K562 (cell line): ENCODE data around the gene HYAL3. TPM values are rescaled to one million over a fixed set of nuclear protein-coding genes. Genes with fewer than 3 reads are reported as not detected.

ENCODE experiments used
- GABPB1 ChIP-seq: sonication (generic); formaldehyde crosslinking; IDR thresholded peaks from 2 replicates; pipeline ENCODE4 v1.8.0; 2022; ENCODE audit warnings: mild to moderate bottlenecking, missing genetic modification reagents
- HMGN3 ChIP-seq: IDR thresholded peaks from 2 replicates; pipeline ENCODE4 v1.6.1; 2011; ENCODE audit warnings: borderline replicate concordance, low read depth, mild to moderate bottlenecking, mixed read lengths, low read length; ENCODE audit not compliant: insufficient read length; ENCODE audit errors: extremely low read depth
- JUN ChIP-seq, 2 experiments: sonication (generic) in 1 of 2; formaldehyde crosslinking in 1 of 2; IDR thresholded peaks; 2 replicates each; pipeline versions ENCODE4 v1.6.1 to v1.8.0; 2012 to 2022; ENCODE audit warnings: borderline replicate concordance in 2 of 2, mild to moderate bottlenecking in 2 of 2, improper control_type of control experiment in 1 of 2, low read depth in 1 of 2, low read length in 1 of 2, missing genetic modification reagents in 1 of 2
- POLR2AphosphoS5 ChIP-seq: IDR thresholded peaks from 2 replicates; pipeline ENCODE4 v1.6.1; 2011; ENCODE audit warnings: mild to moderate bottlenecking, low read depth, low read length, moderate library complexity; ENCODE audit not compliant: control insufficient read depth, insufficient read depth
- REST ChIP-seq, 2 experiments: fragments of 450-650 bp; formaldehyde crosslinking in 1 of 2; IDR thresholded peaks; 2 replicates each; pipeline versions ENCODE4 v1.4.0 to v1.6.1; 2014 to 2020; ENCODE audit warnings: mild to moderate bottlenecking in 2 of 2, borderline replicate concordance in 1 of 2, low read depth in 1 of 2
- THAP12 ChIP-seq: fragments of 250-450 bp; sonication (Bioruptor Pico); IDR thresholded peaks from 2 replicates; pipeline ENCODE4 v1.9.0; 2021; ENCODE audit warnings: mild to moderate bottlenecking, inconsistent platforms
- XRCC5 ChIP-seq: fragments of 200-400 bp; formaldehyde crosslinking; IDR thresholded peaks from 2 replicates; pipeline ENCODE4 v1.6.1; 2017; ENCODE audit warnings: low read depth, mild to moderate bottlenecking, low read length
- polyA plus RNA-seq, 8 experiments: library from polyadenylated mRNA; depleted of rRNA in 4 of 8; stranded (reverse) in 5 of 8; unstranded in 3 of 8; fragments of >200 nt; fragmentation: Nextera tagmentation in 2 of 8; fragmentation: Illumina TruSeq in 1 of 8; extraction: Ambion mirVana in 2 of 8; extraction: Trizol in 1 of 8; gene quantifications; 2 replicates each; pipeline versions ENCODE4 v1.2.1 to v1.2.3, GENCODE V29; 2011 to 2014; ENCODE audit warnings: inconsistent platforms in 1 of 8, missing spikeins in 1 of 8
- total RNA-seq, 7 experiments: library from RNA; depleted of rRNA in 6 of 7; stranded (reverse); fragments of >200 nt in 6 of 7; fragmentation: Illumina TruSeq in 2 of 7; extraction: Trizol in 2 of 7; gene quantifications; 2 replicates each; pipeline versions ENCODE4 v1.2.1 to v1.2.3, GENCODE V29; 2011 to 2021; ENCODE audit warnings: low replicate concordance in 1 of 7
- TF ChIP-seq, protein P1 (sequence below): fragments of 200-800 bp; sonication (Bioruptor generic); IDR thresholded peaks from 2 replicates; pipeline ENCODE4 v1.6.1; 2016; ENCODE audit warnings: missing genetic modification characterization, missing compliant biosample characterization

The HYAL3 gene
- total and polyA plus RNA-seq, 9 of the 15 experiments (the other 6 are each of a cell fraction or from before 2014, with no cell fraction given): 0.38 to 9.1 (median 6.8) TPM

- TF ChIP-seq REST (IDR thresholded peaks at IDR 0.05; ENCODE audit: borderline replicate concordance) (peak; percentile 65), REST (CRISPR knock-in tag; IDR thresholded peaks at IDR 0.05; ENCODE audit: low read depth) (no peak), XRCC5 (peak; percentile 81), POLR2AphosphoS5 (peak; percentile 50; the same call in 1 of the 2 replicates), HMGN3 (peak; percentile 81), THAP12 (CRISPR knock-in tag) (no peak), JUN (IDR thresholded peaks at IDR 0.05; ENCODE audit: borderline replicate concordance, low read depth, low read length) (peak; percentile 88), JUN (CRISPR knock-in tag; IDR thresholded peaks at IDR 0.05; ENCODE audit: borderline replicate concordance) (peak; percentile 74; the same call in 1 of the 2 replicates), GABPB1 (CRISPR knock-in tag) (peak; percentile 46)
- TF ChIP-seq, protein P1, sequence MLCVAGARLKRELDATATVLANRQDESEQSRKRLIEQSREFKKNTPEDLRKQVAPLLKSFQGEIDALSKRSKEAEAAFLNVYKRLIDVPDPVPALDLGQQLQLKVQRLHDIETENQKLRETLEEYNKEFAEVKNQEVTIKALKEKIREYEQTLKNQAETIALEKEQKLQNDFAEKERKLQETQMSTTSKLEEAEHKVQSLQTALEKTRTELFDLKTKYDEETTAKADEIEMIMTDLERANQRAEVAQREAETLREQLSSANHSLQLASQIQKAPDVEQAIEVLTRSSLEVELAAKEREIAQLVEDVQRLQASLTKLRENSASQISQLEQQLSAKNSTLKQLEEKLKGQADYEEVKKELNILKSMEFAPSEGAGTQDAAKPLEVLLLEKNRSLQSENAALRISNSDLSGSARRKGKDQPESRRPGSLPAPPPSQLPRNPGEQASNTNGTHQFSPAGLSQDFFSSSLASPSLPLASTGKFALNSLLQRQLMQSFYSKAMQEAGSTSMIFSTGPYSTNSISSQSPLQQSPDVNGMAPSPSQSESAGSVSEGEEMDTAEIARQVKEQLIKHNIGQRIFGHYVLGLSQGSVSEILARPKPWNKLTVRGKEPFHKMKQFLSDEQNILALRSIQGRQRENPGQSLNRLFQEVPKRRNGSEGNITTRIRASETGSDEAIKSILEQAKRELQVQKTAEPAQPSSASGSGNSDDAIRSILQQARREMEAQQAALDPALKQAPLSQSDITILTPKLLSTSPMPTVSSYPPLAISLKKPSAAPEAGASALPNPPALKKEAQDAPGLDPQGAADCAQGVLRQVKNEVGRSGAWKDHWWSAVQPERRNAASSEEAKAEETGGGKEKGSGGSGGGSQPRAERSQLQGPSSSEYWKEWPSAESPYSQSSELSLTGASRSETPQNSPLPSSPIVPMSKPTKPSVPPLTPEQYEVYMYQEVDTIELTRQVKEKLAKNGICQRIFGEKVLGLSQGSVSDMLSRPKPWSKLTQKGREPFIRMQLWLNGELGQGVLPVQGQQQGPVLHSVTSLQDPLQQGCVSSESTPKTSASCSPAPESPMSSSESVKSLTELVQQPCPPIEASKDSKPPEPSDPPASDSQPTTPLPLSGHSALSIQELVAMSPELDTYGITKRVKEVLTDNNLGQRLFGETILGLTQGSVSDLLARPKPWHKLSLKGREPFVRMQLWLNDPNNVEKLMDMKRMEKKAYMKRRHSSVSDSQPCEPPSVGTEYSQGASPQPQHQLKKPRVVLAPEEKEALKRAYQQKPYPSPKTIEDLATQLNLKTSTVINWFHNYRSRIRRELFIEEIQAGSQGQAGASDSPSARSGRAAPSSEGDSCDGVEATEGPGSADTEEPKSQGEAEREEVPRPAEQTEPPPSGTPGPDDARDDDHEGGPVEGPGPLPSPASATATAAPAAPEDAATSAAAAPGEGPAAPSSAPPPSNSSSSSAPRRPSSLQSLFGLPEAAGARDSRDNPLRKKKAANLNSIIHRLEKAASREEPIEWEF (CRISPR knock-in tag): no peak
Observed at GRCh38 chr3:50260027-50260941, 38.9 kb downstream of the HYAL3 start (continued).
